ENCODE results near the gene EIF4EBP3.

GRCh38 chr5:140591747-140592372 lies 44.4 kb downstream of the EIF4EBP3 start:
- TF ChIP-seq CTCF (IDR thresholded peaks at IDR 0.05) (no peak), EZH2 (IDR thresholded peaks at IDR 0.05; ENCODE audit: borderline replicate concordance, insufficient read depth, low read depth, low read length, poor library complexity, severe bottlenecking) (no peak)

Measured in B cell (primary cell).